ENCODE results near the gene RGS6.

RGS6 gene

DNA sequence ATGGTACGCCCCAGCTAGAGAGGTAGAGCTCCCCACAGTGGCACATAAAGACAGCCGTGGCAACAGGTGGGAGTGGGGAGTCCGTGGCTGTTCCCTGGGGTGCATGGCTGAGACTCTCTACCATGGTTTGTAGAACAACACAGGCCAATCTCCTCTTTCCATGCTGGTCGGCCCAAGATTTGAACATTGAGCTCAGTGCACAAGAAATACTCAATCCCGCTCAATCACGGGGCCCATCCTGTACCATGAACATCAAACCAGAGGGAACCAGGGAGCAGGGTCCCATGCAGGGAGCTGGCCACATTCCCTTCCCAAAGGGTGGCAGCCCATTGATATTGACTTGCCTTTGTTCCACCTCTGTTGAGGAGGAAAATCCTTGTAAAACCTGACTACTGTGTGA, 608.6 kb downstream of the RGS6 start:
- DNase-seq = no peak

DNA sequence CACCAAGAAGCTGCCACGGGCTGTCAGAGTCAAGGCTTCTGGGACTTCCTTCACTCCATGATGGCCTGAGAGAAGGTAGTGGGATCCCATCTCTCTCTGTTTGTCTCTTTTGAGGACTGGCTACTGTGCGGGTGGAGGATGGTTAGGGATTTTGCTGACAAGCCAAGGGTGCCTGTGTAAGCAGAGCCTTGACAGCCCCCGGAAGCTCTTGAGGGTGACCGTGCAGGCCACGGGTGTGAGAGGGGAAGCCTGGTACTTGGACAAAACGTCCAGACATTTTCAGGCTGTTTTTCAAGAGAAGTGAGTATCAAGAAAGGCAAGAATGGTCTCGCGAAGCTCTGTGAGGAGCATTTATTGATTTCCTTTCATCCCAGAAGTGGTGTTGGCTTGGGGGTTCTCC, 609.3 kb downstream of the RGS6 start:
- DNase-seq = no peak

DNA sequence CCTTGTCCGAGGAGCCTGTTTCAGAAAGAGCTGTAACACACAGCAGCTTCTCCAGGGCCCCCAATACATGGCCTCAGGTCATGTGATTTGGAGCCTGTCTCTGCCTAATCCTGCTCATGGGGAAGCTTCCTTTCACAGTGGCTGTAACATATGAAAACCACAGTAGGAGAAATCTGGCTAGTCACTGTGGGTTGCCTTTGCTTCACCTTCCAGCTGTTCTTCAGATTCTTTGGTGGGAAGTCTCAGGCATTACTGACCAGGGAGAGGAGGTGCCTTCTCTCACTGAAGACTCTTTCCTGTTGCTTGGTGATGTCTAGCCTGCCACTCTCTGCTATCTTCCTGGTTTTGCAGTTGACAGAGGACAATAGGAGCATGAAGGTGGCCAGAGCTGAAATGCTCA, 611.1 kb downstream of the RGS6 start:
- DNase-seq = no peak

DNA sequence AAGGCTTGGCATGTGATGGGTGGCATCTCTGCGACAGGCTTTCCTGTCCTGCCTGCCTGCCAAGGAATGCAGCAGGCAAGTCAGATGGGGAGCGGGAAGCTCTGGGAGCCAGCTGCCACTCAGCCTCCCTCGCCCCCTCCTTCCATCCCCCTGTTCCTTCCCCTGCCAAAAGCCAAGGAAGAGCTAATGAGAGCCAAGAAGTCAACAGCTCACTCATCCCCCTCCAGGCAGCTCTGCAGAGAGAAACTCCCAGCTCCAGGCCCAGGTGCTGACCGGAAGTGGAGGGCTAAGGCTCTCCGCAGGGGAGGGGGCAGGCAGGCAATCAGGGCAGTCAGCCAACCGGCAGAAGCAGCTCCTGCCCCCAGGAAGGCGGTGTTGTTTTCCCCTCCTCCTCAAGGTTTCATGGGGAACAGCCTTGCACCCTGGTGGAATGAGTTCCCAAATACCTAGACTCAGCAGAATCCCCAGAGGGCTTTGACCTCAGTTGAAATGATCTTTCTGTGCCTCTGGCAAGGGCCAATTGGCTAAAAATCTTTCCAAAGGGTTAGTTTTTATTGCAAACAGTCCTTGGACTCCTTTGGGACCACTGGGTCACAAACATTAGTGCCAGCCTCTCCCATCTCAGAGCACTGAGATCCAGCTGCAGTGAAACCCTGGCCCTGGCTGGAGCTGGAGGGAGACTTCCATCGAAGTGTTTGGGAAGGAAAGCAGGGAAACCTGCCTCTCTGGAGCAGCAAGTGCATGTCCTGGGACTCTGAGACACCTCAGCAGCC, 612.6 kb downstream of the RGS6 start:
- DNase-seq = no peak

DNA sequence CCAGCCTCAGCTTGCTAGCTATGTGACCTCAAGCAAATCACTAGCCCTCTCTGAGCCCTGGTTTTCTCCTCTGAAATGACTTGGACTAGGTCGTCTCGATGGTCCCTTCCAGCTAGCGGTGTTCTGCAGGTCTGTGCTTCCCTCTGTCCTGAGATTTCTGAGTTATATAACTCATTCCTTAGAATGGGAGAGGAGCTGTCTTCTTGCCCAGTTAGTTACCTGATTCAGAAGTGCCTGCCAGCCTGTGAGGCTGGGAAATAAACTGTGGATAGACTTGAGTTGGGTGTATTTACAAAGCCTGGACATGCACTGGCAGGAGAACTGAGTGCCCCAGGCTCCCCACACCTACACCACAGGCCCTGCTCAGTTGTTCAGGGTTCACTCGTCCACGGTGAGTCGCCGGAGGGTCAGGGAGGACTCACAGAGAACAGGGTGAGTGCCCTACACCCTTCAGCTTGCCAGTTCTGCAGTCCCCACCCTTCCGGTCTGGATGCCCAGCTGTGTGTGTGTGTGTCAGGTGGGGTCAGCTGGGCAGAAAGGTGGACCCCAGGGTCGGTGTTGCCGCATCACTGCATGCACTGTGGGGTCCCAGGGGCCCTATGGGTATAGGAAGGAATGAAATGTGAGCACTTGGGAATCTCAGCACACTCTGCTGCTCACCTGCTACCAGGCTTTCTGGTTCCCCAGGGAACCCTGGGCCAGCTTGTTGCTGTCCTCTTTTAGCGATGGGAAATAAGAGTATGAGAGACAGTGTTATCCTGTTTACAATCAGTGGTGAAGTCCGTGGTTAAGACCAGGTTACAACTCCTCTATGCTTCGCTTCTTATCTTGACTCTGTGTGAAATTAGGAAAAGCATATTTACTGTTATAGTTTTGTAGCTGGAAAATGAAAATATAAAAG, 613.4 kb downstream of the RGS6 start:
- no peak for DNase-seq

DNA sequence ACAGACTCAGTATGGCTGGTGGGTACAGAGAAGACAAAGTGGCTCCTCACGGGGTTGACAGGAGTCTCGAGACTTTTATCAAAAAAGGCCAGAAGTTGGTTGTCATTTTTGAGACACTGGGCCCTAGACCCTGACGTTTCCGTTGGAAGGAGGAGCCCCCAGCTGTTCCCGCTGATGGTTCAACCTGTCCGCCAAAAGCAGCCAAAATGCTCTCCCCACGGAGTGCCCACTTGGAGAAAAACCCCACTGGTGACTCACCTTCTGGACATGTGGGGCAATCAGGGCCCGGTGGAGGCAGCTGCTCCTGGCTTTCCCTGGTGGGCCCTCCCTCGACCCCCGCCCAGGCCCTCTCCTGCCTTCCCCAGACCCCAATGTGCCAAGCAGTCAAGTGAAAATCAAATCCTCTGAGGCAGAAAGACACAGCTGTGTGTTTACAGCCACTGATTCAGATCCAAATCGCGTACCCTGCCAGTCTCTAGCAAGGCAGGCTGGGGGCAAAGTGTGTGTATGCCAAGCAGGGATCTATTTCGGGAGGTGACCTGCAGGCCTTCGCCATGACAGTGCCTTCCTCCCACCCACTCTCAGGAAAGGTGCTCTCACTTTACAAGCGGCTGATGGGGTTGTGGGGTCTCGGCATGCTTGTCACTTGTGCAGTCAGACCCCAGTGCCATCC, 614.3 kb downstream of the RGS6 start:
- DNase-seq = no peak

DNA sequence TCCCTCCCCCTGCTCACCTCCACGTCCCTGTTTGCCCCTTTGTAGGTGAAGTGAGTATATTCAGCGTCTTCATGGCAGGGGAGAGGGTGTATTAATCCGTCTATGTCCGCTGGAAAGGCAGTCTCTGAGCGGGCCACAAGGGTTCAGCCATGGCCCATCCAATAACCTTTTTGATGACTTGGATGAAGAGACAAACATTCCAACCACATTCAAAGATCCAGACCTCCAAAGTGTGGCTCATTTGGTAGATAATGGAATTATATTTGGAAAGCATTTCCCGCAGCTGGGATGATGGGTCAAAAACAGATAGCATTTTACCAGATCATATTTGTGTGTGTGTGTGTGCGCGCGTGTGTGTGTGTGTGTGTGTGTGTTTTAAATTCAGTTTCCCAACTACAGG, 615.8 kb downstream of the RGS6 start:
- no peak for DNase-seq

DNA sequence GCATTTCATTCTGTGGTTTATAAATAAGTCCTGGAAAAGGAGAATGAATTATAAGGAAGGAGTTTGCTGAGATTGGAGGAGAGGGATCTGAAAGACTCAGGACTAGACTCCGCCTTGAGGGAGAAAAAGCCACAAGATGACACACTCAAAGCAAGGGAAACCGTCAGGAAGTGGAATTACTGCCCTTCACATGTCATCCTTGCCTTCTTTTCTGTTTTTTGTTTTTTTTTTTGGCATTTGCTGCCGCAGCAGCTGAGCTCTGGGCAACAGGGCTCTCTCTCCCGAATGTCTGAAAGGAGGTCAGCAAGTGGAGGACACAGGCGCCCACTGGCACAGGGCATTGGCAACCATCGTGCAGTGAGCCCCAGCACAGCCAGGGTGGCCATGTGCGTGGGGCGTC, 616.8 kb downstream of the RGS6 start:
- DNase-seq = no peak

DNA sequence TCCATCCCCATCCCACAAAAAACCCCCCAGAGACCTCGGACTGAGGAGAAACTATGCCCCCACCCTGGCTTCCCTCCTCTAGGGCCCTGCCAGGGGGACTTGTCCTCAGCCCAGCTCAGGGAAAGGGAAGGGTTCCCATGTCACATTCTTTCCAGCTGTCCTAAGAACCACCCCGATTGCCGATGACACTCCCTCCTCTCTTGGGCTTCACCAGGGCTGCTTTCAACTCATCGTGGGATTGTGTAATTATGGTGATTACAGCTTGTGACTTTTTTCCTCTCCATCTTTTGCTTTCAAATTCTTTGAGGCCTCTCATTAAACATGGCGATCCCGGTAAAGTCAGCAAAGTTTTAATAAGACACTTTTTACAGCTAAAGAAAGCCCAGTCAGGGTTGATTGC, 617.6 kb downstream of the RGS6 start:
- no peak for DNase-seq

DNA sequence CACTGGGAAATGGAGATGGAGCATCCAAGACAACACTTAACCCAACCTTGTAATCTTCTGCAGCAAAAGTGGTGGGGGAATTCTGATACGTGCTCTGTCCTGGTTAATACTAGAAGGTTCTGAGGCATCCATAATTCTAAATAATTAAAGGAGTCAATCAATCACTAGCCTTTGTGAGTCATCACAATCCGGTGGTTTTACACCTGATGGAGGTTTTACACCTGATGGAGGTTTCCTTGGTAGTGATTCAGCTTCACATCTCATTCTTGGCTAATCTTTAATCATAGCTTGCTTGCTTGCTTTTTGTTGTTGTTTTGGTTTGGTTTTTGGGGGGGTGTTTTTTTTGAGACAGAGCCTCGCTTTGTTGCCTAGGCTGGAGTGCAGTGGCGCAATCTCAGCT, 618.3 kb downstream of the RGS6 start:
- no peak for DNase-seq

DNA sequence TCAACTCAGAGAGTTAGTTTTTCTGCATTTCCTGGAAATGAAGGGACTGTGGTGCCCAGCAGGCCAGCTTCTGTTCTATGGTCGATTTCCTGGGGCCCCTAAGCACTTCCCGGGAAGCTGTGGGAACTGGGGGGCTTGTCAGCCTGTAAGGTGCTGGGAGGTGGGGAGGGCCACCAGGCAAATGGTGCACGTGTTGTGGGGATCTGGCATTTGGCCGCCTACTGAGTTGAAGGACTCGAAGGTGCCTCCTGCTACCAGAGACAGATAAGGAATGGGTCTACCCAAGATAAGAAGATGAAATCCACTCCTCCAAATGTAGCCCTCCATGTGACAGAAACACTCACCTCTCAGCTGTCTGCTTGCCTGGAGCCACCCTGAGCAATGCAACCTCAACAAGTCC, 620.0 kb downstream of the RGS6 start:
- DNase-seq = no peak

DNA sequence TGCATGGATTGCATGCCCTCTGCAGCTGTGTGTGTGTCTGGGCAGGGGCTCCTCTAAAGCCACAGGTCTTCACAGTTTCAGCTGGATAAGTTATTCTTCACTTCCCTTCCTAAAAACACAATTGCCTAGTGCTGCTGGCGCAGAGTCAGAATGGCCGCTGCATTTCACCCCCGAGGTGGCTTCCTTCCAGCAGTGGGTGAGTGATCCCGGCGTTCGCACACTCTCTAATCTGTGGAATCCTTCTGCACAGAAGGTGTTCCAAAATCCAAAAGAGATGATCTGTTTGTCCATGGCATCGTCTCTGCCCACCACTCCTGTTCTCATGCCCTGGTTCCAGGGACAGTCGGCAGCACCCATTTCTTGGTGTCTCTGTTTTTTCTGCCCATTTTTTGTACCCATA, 620.9 kb downstream of the RGS6 start:
- no peak for DNase-seq

DNA sequence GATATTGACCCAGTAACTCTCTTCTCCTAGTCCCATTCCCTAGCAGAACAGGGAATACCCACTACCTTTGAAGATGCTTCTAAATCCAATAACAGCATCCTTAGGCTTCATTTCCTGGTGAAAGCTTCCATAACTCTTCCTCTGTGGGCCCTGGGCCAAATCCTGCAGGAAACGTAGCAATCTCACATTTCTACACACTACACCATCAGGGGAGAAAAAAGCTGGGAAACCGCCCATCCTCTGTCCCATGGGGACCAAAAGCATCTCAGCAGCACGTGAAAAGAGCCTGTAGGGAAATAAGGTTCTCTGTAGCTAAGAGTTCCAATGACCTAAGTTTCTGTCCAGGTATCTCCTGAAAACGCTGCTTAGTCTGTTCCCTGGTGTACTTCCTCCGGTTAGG, 621.4 kb downstream of the RGS6 start:
- DNase-seq = no peak

DNA sequence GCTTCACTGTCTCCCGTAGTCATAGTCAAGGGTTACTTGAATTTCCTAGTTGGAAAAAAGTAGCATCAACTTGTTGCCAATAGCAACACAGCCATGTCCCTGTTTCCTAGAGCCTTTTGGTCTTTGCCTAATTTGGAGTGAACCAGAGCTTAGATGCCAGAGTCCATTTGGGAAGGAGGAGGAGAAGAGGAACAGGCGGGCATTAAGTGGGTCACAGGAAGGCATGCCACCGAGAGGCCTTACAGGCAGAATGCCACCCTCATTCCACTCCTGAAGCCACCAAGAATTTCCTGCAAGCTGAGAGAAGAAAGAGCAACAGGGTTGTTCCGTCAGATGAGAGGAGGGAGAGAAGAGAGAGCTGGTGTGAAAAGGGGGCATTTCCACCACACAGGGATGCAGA, 622.2 kb downstream of the RGS6 start:
- DNase-seq = no peak

DNA sequence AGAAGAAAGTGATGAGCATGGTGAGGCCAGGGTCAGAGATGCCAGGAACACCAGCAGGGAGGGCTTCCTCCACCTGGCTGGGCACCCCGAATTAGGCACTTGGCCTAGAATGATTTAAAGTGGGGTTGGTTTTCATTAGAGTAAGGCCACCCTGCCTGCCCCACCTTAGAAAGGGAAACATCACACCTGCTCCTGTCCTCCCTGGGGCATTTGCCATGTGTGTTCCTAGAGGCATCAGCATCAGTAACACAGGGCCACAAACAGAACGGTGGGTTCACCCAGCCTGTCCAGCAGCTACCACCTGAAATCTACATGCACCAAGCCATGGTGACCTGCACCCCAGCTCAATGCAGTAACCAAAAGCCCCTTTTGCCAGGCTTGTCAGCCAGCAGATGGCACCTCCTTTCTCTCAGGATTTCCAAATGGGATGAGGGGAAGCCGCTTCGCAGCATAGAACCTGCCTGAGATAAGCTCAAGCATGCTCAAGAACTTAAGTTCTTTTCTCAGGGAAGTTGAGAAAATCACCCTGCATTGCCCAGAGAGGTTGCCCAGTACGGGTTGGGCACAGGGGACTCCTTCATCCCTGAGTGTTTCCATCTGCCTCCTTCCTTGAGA, 622.9 kb downstream of the RGS6 start:
- no peak for DNase-seq

DNA sequence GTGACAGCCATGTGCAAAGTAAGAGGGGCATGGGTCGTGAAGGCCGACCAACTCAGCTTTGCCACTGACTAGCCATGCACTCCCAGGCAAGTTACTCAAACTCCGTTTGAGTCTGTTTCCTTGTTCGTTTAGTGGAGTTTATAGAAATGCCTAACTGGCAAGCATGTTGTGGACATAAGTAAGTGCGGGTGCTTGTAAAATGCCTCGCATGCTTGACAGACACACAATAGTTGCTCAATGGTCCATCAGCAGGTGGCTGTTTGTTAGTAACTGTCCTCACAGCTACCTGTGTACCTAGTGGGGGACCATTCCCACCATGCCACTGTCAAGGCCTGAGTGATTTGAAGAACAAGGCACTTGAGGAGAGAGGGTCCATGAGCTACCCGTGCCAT, 623.4 kb downstream of the RGS6 start:
- no peak for DNase-seq

DNA sequence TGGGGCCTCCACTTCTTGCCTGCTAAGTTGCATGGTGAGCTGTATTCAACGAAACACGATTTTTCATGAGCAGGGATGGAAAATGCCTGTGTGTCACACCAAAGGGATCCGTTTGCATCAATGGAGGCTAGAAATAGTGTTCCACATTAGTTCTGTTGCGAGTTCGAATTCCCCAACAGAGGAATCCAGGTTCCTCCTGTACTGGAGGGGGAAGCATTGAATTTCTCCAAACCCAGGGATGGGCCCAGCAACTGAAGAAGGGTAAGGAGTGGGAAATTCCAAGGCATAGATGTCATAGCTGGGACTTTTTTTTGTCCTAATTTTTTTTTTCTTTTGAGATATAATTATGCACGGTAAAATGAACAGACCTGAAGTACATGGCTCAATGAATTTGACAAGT, 625.4 kb downstream of the RGS6 start:
- DNase-seq = no peak

DNA sequence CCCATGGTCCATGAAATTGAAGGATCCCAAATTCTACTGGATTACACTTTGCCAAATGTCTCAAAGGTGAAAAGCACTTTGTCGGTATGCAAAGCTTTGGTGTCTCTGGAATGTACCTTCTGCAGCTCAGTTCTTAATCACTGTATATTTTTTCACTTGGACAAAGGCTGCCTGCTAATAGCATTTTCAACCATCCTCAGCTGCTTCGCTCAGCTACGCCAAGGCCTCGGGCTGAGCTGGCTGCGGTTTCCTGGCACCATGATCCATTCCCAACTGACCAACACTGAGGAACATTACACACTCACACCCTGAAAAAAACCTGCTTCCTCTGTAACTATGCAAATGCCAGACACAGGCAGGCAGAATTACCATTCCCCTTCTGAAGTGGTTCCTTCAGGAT, 626.5 kb downstream of the RGS6 start:
- no peak for DNase-seq

DNA sequence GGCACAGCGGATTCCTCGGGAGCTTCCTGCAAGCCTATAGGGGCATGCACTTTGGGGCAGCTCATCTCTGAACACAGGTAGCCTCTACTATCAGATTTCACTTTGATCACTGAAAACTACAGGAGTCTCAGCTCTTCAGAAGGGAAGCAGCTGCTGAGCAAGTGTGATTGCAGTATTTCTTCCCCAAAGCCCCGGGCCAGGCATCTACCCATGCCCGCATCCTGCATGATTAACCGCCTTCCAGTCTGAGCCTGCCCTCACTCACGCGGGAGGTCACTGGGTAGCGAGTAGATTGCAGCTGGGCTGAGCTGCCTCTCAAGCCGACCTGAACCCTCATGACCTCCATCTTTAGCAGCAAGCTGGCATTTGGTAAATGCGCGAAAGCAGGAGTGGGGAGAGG, 627.0 kb downstream of the RGS6 start:
- DNase-seq = no peak

DNA sequence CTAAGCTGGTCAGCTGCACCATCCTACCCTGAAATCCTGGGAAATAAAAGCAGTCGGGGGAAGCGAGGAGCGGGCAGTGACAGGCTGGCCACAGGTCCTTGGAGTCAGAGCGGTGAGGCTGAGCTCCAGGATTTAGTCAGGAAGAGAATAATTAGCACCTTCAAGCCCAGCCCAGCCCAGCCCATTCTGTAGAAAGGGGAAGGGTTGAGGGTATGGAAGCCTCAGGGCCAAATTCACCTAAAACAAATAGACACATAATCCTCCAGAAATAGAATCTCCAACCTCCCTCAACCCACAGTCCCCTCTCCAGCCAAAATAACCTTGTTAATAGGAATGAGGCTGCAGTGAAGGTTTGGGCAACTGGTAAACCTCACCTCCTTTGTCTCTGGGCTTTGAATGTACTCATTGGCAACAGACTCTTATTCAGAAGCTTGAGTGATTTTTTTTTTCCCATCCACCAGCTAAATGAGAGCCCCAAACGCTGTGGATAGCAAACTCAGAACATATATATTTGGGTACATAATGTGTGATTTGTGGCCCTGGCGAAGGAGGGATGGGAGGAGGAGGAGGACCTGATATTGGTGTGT, 627.5 kb downstream of the RGS6 start:
- no peak for DNase-seq

DNA sequence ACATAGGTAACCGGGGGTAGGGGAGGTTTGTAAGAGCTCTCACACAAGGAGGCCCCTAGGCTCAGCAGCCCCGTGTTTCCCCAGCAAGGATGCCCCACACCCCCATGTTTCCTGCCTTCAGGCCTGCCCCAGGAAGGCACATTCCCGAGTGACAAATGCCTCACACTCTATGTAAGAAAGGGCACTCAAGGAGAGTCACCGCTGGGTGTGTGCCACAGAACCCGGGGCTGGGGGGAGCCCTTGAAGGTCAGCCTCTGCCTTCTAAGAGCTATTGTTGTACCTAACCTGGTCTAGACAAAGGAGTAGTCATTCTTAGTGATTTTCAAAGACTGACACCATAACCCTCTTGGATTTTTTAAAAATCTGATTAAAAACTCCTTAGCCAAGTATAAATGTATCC, 628.1 kb downstream of the RGS6 start:
- no peak for DNase-seq

DNA sequence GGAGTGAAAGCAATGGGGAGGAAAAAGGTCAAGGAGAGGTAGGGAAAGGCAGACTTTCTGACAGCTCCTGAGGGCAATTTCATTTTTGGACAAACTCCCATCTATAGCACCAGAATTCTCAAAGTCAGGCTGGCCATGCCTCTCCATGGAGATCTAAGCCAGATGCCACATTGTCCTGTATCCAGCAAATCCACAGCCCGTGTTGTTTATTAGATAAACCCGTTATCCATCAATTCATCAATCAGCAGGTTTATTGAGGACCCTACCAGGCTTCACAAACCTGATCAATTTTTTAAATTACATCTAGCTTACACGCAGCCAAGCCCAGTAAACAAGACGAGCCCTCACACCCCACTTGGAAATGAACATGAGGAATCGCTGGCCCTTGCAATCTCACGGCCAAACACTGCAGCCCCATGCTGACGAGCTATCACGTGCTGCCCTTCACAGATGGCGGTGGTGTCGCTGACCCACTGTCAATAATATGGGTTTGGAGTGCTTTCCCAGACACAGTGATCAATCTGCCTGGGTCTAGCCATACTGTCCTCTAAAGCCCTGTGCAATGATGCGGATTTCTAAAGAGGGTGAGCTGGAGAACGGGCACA, 628.8 kb downstream of the RGS6 start:
- DNase-seq = no peak

DNA sequence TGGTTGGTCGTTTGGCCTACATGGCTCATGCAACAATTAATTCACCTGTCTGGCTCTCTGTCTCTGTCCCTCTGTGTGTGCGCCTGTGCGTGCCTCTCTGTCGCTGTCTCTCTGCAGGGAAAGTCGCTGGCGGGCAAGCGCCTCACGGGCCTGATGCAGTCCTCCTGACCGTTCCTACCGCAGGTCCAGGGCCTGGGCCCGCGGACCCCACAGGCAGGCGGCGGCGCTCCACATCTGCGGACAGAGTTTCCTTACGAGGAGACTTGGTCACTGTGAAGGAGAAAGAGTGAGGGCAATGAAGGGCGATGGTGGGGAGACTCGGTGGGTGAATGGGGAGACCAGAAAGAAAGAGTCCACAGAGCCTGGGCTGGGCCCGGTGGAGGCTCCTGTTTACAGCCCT, 630.1 kb downstream of the RGS6 start:
- DNase-seq = no peak
